Suprapubic skin (tissue), 4 donors: ENCODE results near the gene RFC5. TPM values are rescaled to one million over a fixed set of nuclear protein-coding genes. Genes with fewer than 3 reads are reported as not detected.
"Not testable (repeated sequence)": the region's sequence is repeated elsewhere in the genome, so short reads cannot be mapped to it uniquely, and the experiment has no call there.

ENCODE experiments used
- DNase-seq, 2 donors: peaks; one replicate each; pipeline ENCODE4 v3.0.0-alpha.2; 2019; ENCODE audit warnings: low spot score in 2 of 2
- H3K27ac ChIP-seq: fragments of 200-600 bp; sonication (generic); one replicate; pipeline ENCODE4 v1.5.1; 2019
- H3K27me3 ChIP-seq: fragments of 200-600 bp; sonication (generic); one replicate; pipeline ENCODE4 v1.5.1; 2019
- H3K36me3 ChIP-seq: fragments of 200-600 bp; sonication (generic); one replicate; pipeline ENCODE4 v1.5.1; 2019
- H3K4me1 ChIP-seq: fragments of 200-600 bp; sonication (generic); one replicate; pipeline ENCODE4 v1.5.1; 2019
- H3K4me3 ChIP-seq: fragments of 200-600 bp; sonication (generic); one replicate; pipeline ENCODE4 v1.5.1; 2019; ENCODE audit warnings: mild to moderate bottlenecking
- H3K9me3 ChIP-seq: fragments of 200-600 bp; sonication (generic); one replicate; pipeline ENCODE4 v1.5.1; 2019
- CTCF ChIP-seq, 2 donors: fragments of 200-600 bp in 1 of 2; fragments of 450-650 bp in 1 of 2; sonication (generic) in 1 of 2; IDR thresholded peaks; one replicate each; pipeline ENCODE4 v1.5.1; 2016 to 2019; ENCODE audit warnings: antibody characterized with exemption in 2 of 2, mild to moderate bottlenecking in 1 of 2, moderate library complexity in 1 of 2
- EP300 ChIP-seq: sonication (generic); formaldehyde crosslinking; IDR thresholded peaks from one replicate; pipeline ENCODE4 v1.6.1; 2017; ENCODE audit warnings: antibody characterized with exemption
- POLR2A ChIP-seq, 2 donors: fragments of 450-650 bp; IDR thresholded peaks; one replicate each; pipeline ENCODE4 v1.6.1; 2017; ENCODE audit warnings: antibody characterized with exemption in 2 of 2, mild to moderate bottlenecking in 2 of 2, moderate library complexity in 2 of 2
- POLR2AphosphoS5 ChIP-seq, 3 donors: sonication (generic); formaldehyde crosslinking; IDR thresholded peaks; one replicate each; pipeline ENCODE4 v1.6.1; 2017; ENCODE audit warnings: antibody characterized with exemption in 3 of 3
- WGBS: methylation state at CpG from one replicate; pipeline ENCODE4 v1.1.5; 2018; 5-methylcytosine and 5-hydroxymethylcytosine counted together
- total RNA-seq, 4 donors: library from RNA; depleted of rRNA; stranded (reverse); fragments of >200 nt; gene quantifications; one replicate each; pipeline ENCODE4 v1.1.0, GENCODE V29; 2016

RFC5 gene
- total RNA-seq, 4 donors from 2014 or later = 9.0 to 14.0 (median 10.7) TPM

GRCh38 chr12:117998719-117999118 lies 17.8 kb upstream of the RFC5 start:
- no peak for DNase-seq
- no peak overlapping the region for H3K27ac ChIP-seq
- TF ChIP-seq POLR2A (IDR thresholded peaks at IDR 0.05) = no peak
- no peak for TF ChIP-seq POLR2AphosphoS5 (IDR thresholded peaks at IDR 0.05)
- TF ChIP-seq CTCF (IDR thresholded peaks at IDR 0.05) = no peak
- TF ChIP-seq EP300 = no peak
- 93% methylated on average over 2 of the region's 2 CpGs for WGBS
- no peaks in the 10 kb centered on the region for H3K4me1 ChIP-seq
- no peaks in the 10 kb centered on the region for H3K36me3 ChIP-seq
- no peaks in the 10 kb centered on the region for H3K9me3 ChIP-seq
- H3K27me3 ChIP-seq = peaks cover 3% of the 10 kb centered on the region
- no peak overlapping the region for H3K4me3 ChIP-seq

- H3K4me3 ChIP-seq, H3K27ac ChIP-seq, H3K9me3 ChIP-seq, H3K27me3 ChIP-seq, H3K36me3 ChIP-seq, DNase-seq, H3K4me1 ChIP-seq: not testable (repeated sequence)
- whole genome bisulfite sequencing = 63% methylated on average over 2 of the region's 2 CpGs
Measured at GRCh38 chr12:117999806-118000205, 16.7 kb upstream of the RFC5 start.

GRCh38 chr12:118010903-118011302 lies 5.6 kb upstream of the RFC5 start:
- DNase-seq = no peak
- Histone ChIP-seq H3K27me3 (no peaks in the 10 kb centered on the region), H3K36me3 (no peaks in the 10 kb centered on the region), H3K27ac (no peak overlapping the region), H3K9me3 (no peaks in the 10 kb centered on the region), H3K4me1 (peaks cover under 1% of the 10 kb centered on the region), H3K4me3 (no peak overlapping the region)
- WGBS = 97% methylated on average over 3 of the region's 3 CpGs
- TF ChIP-seq POLR2AphosphoS5 (IDR thresholded peaks at IDR 0.05) = no peak

GRCh38 chr12:118011377-118011776 lies 5.1 kb upstream of the RFC5 start:
- no peak for TF ChIP-seq POLR2A (IDR thresholded peaks at IDR 0.05)
- no peak for TF ChIP-seq EP300
- no peak for TF ChIP-seq POLR2AphosphoS5 (IDR thresholded peaks at IDR 0.05)
- WGBS = 96% methylated on average over 3 of the region's 3 CpGs
- no peaks in the 10 kb centered on the region for H3K9me3 ChIP-seq

GRCh38 chr12:118011961-118012360 lies 4.5 kb upstream of the RFC5 start:
- H3K4me3 ChIP-seq = no peak overlapping the region
- no peak for DNase-seq
- H3K4me1 ChIP-seq = peaks cover 6% of the 10 kb centered on the region
- TF ChIP-seq CTCF (IDR thresholded peaks at IDR 0.05) (no peak), POLR2A (IDR thresholded peaks at IDR 0.05) (no peak), EP300 (no peak), POLR2AphosphoS5 (IDR thresholded peaks at IDR 0.05) (no peak)
- no peaks in the 10 kb centered on the region for H3K27me3 ChIP-seq
- H3K9me3 ChIP-seq = no peaks in the 10 kb centered on the region
- H3K36me3 ChIP-seq = no peaks in the 10 kb centered on the region
- no peak overlapping the region for H3K27ac ChIP-seq
- 83% methylated on average over 3 of the region's 3 CpGs for WGBS

More at GRCh38 chr12:118011377-118011776, 5.1 kb upstream of the RFC5 start:
- no peaks in the 10 kb centered on the region for H3K27me3 ChIP-seq
- peaks cover 5% of the 10 kb centered on the region for H3K4me1 ChIP-seq
- DNase-seq = no peak
- no peaks in the 10 kb centered on the region for H3K36me3 ChIP-seq
- H3K27ac ChIP-seq = no peak overlapping the region
- H3K4me3 ChIP-seq = no peak overlapping the region

GRCh38 chr12:118013283-118013682 lies 3.2 kb upstream of the RFC5 start:
- 90% methylated on average over 3 of the region's 3 CpGs for whole genome bisulfite sequencing
- Histone ChIP-seq H3K9me3 (no peaks in the 10 kb centered on the region), H3K36me3 (no peaks in the 10 kb centered on the region), H3K4me1 (peaks cover 19% of the 10 kb centered on the region), H3K27me3 (no peaks in the 10 kb centered on the region), H3K4me3 (no peak overlapping the region), H3K27ac (no peak overlapping the region)
- TF ChIP-seq POLR2A (IDR thresholded peaks at IDR 0.05) (no peak), EP300 (no peak), CTCF (IDR thresholded peaks at IDR 0.05) (no peak), POLR2AphosphoS5 (IDR thresholded peaks at IDR 0.05) (no peak)
- no peak for DNase-seq

- Histone ChIP-seq H3K4me1 (peaks cover 21% of the 10 kb centered on the region), H3K27me3 (no peaks in the 10 kb centered on the region), H3K36me3 (peaks cover 12% of the 10 kb centered on the region), H3K27ac (no peak overlapping the region), H3K9me3 (no peaks in the 10 kb centered on the region), H3K4me3 (no peak overlapping the region)
- DNase-seq = no peak
- no peak for TF ChIP-seq CTCF (IDR thresholded peaks at IDR 0.05)
- TF ChIP-seq POLR2AphosphoS5 (IDR thresholded peaks at IDR 0.05) = no peak
- TF ChIP-seq EP300 = no peak
- no peak for TF ChIP-seq POLR2A (IDR thresholded peaks at IDR 0.05)
- WGBS = 100% methylated on average over 2 of the region's 2 CpGs
Measured at GRCh38 chr12:118015306-118015705, 1.2 kb upstream of the RFC5 start.
